H1 (cell line): ENCODE data around the gene RNF182. TPM values are rescaled to one million over a fixed set of nuclear protein-coding genes. Genes with fewer than 3 reads are reported as not detected.

Experiments used
- CTCF ChIA-PET: fragments of 300-600 bp; sonication (Branson Sonifier 250); formaldehyde crosslinking; loops from one replicate; lab custom pipeline; 2021; ENCODE audit not compliant: partially characterized antibody; lab: Charles Lee
- POLR2A ChIA-PET: fragments of 300-600 bp; sonication (Branson Sonifier 250); formaldehyde crosslinking; loops from one replicate; lab custom pipeline; 2021; ENCODE audit warnings: inconsistent platforms; ENCODE audit not compliant: partially characterized antibody; lab: Charles Lee
- DNase-seq, 2 experiments: peaks; one replicate each; pipeline versions ENCODE4 v3.0.0 to v3.0.0-alpha.2; 2010 to 2022; ENCODE audit warnings: low spot score in 2 of 2, low read depth in 1 of 2, mixed read lengths in 1 of 2
- FAIRE-seq: peaks from 2 replicates; lab custom pipeline; 2011; peaks lifted over from hg19 to GRCh38; lab: Jason Lieb, UNC
- H2AFZ ChIP-seq: 2 replicates; pipeline ENCODE4 v1.8.1; 2012; ENCODE audit warnings: low read length, inconsistent platforms
- H2AK5ac ChIP-seq: 2 replicates; pipeline ENCODE4 v1.6.1; 2013; ENCODE audit warnings: low read depth, low read length
- H2BK120ac ChIP-seq: replicated peaks from 2 replicates; pipeline ENCODE3; 2013; ENCODE audit warnings: low read depth, low read length, inconsistent platforms
- H2BK12ac ChIP-seq: 2 replicates; pipeline ENCODE4 v1.6.1; 2013; ENCODE audit warnings: low read depth, low read length
- H2BK15ac ChIP-seq: 2 replicates; pipeline ENCODE4 v1.6.1; 2013; ENCODE audit warnings: low read length
- H2BK20ac ChIP-seq: 2 replicates; pipeline ENCODE4 v1.6.1; 2013; ENCODE audit warnings: low read length
- H2BK5ac ChIP-seq: 2 replicates; pipeline ENCODE4 v1.6.1; 2013; ENCODE audit warnings: low read depth, low read length
- H3K14ac ChIP-seq: 2 replicates; pipeline ENCODE4 v1.6.1; 2013; ENCODE audit warnings: inconsistent platforms; ENCODE audit not compliant: insufficient read length
- H3K18ac ChIP-seq: 2 replicates; pipeline ENCODE4 v1.6.1; 2013; ENCODE audit warnings: low read length; ENCODE audit errors: extremely low read depth
- H3K23ac ChIP-seq: 2 replicates; pipeline ENCODE4 v1.6.1; 2013; ENCODE audit warnings: inconsistent platforms; ENCODE audit not compliant: insufficient read length
- H3K23me2 ChIP-seq: 2 replicates; pipeline ENCODE4 v1.6.1; 2013; ENCODE audit warnings: low read depth, low read length
- H3K27ac ChIP-seq: 2 replicates; pipeline ENCODE4 v1.6.1; 2011; ENCODE audit warnings: low read depth, low read length, inconsistent platforms
- H3K27me3 ChIP-seq, 4 experiments: replicated peaks in 1 of 4; 1 replicate in 1 of 4; 2 replicates in 3 of 4; pipeline versions ENCODE4 v1.6.1 to v1.8.1; 2011 to 2013; ENCODE audit warnings: low read length in 3 of 4, mild to moderate bottlenecking in 3 of 4, inconsistent platforms in 2 of 4, mixed read lengths in 2 of 4, moderate library complexity in 1 of 4; ENCODE audit not compliant: control insufficient read depth in 3 of 4, insufficient read depth in 3 of 4; ENCODE audit errors: extremely low read depth in 1 of 4
- H3K36me3 ChIP-seq, 4 experiments: 2 replicates each; pipeline versions ENCODE4 v1.6.1 to v1.8.1; 2011 to 2013; ENCODE audit warnings: mild to moderate bottlenecking in 4 of 4, low read length in 3 of 4, moderate library complexity in 2 of 4, control low read depth in 1 of 4, inconsistent platforms in 1 of 4; ENCODE audit not compliant: insufficient read depth in 4 of 4, control insufficient read depth in 2 of 4
- H3K4ac ChIP-seq: replicated peaks from 2 replicates; pipeline ENCODE3; 2013; ENCODE audit warnings: low read length, low read depth, mixed read lengths, inconsistent platforms; ENCODE audit not compliant: insufficient read length
- H3K4me1 ChIP-seq, 4 experiments: replicated peaks in 1 of 4; 1 replicate in 1 of 4; 2 replicates in 3 of 4; pipeline versions ENCODE4 v1.6.1 to v1.8.1; 2011 to 2013; ENCODE audit warnings: low read length in 3 of 4, inconsistent platforms in 2 of 4, mixed read lengths in 1 of 4; ENCODE audit not compliant: insufficient read depth in 4 of 4, control insufficient read depth in 3 of 4
- H3K4me2 ChIP-seq, 2 experiments: 2 replicates each; pipeline versions ENCODE4 v1.6.1 to v1.8.1; 2011 to 2013; ENCODE audit warnings: low read depth in 2 of 2, low read length in 2 of 2, control low read depth in 1 of 2, inconsistent platforms in 1 of 2, mild to moderate bottlenecking in 1 of 2; ENCODE audit not compliant: insufficient read depth in 1 of 2
- H3K4me3 ChIP-seq, 4 experiments: fragments of 200-600, 300-600 bp in 1 of 4; sonication (generic), shearing (Covaris generic), sonication (Bioruptor Twin) in 1 of 4; 2 replicates each; pipeline versions ENCODE4 v1.5.1 to v1.8.1; 2011 to 2016; ENCODE audit warnings: low read length in 4 of 4, low read depth in 3 of 4, control low read depth in 2 of 4, inconsistent platforms in 2 of 4, mild to moderate bottlenecking in 2 of 4, mixed read lengths in 1 of 4, moderate library complexity in 1 of 4; ENCODE audit not compliant: insufficient read depth in 2 of 4; ENCODE audit errors: extremely low read depth in 1 of 4
- H3K56ac ChIP-seq: replicated peaks from 2 replicates; pipeline ENCODE3; 2013; ENCODE audit warnings: low read depth, mild to moderate bottlenecking, mixed read lengths, low read length, inconsistent platforms; ENCODE audit not compliant: insufficient read length
- H3K79me1 ChIP-seq: 2 replicates; pipeline ENCODE4 v1.6.1; 2013; ENCODE audit warnings: low read depth, low read length, control low read depth
- H3K79me2 ChIP-seq, 2 experiments: 2 replicates each; pipeline versions ENCODE4 v1.6.1 to v1.8.1; 2012 to 2013; ENCODE audit warnings: low read length in 2 of 2, mild to moderate bottlenecking in 2 of 2, inconsistent platforms in 1 of 2; ENCODE audit not compliant: insufficient read depth in 2 of 2, control insufficient read depth in 1 of 2
- H3K9ac ChIP-seq, 4 experiments: replicated peaks in 1 of 4; 1 replicate in 1 of 4; 2 replicates in 3 of 4; pipeline versions ENCODE4 v1.6.1 to v1.8.1; 2011 to 2013; ENCODE audit warnings: low read depth in 3 of 4, low read length in 3 of 4, control low read depth in 2 of 4, mild to moderate bottlenecking in 2 of 4, moderate library complexity in 2 of 4, inconsistent platforms in 1 of 4; ENCODE audit errors: extremely low read depth in 1 of 4
- H3K9me3 ChIP-seq, 2 experiments: 2 replicates each; pipeline versions ENCODE4 v1.6.1 to v1.8.1; 2012 to 2013; ENCODE audit warnings: mild to moderate bottlenecking in 2 of 2, moderate library complexity in 2 of 2, control low read depth in 1 of 2, inconsistent platforms in 1 of 2, low read depth in 1 of 2, low read length in 1 of 2, mixed read lengths in 1 of 2; ENCODE audit not compliant: insufficient read depth in 2 of 2
- H4K20me1 ChIP-seq, 2 experiments: replicated peaks in 1 of 2; 2 replicates each; pipeline versions ENCODE3 to v1.8.1; 2011 to 2013; ENCODE audit warnings: inconsistent platforms in 2 of 2, low read length in 2 of 2, mild to moderate bottlenecking in 1 of 2; ENCODE audit not compliant: insufficient read depth in 2 of 2, control insufficient read depth in 1 of 2
- H4K5ac ChIP-seq: 2 replicates; pipeline ENCODE4 v1.6.1; 2013; ENCODE audit warnings: low read length, low read depth, mixed read lengths, inconsistent platforms; ENCODE audit not compliant: insufficient read length
- H4K8ac ChIP-seq: 2 replicates; pipeline ENCODE4 v1.8.0; 2013; ENCODE audit warnings: mild to moderate bottlenecking, moderate library complexity, low read length, inconsistent platforms; ENCODE audit not compliant: insufficient read depth; ENCODE audit errors: extremely low read depth
- H4K91ac ChIP-seq: replicated peaks from 2 replicates; pipeline ENCODE3; 2013; ENCODE audit warnings: low read length, mixed read lengths, inconsistent platforms; ENCODE audit not compliant: insufficient read length
- GTF2F1 ChIP-seq: IDR thresholded peaks from 2 replicates; pipeline ENCODE4 v1.6.1; 2012; ENCODE audit warnings: low read depth, low read length, improper control_type of control experiment, borderline replicate concordance
- HDAC2 ChIP-seq, 2 experiments: fragments of 300-600 bp in 1 of 2; sonication (generic) in 1 of 2; IDR thresholded peaks; 2 replicates each; pipeline ENCODE4 v1.6.1; 2011 to 2012; ENCODE audit warnings: low read depth in 2 of 2, low read length in 2 of 2, mild to moderate bottlenecking in 2 of 2, moderate library complexity in 2 of 2, borderline replicate concordance in 1 of 2, inconsistent platforms in 1 of 2
- WGBS, 2 experiments: shearing (Covaris generic) in 1 of 2; methylation state at CpG; one replicate each; pipeline versions ENCODE4 v1.1.6 to v1.1.7; 2013 to 2015; ENCODE audit warnings: low lambda C conversion rate in 2 of 2, mixed read lengths in 2 of 2, inconsistent platforms in 1 of 2, low coverage in 1 of 2, missing lambda C conversion rate in 1 of 2; ENCODE audit not compliant: insufficient replicate concordance in 2 of 2, insufficient coverage in 1 of 2, insufficient read length in 1 of 2; ENCODE audit errors: extremely low coverage in 1 of 2, missing lambda C conversion rate in 1 of 2; 5-methylcytosine and 5-hydroxymethylcytosine counted together
- polyA plus RNA-seq, 7 experiments: library from polyadenylated mRNA; depleted of rRNA in 3 of 7; stranded (reverse) in 5 of 7; unstranded in 2 of 7; fragments of >200 nt in 5 of 7; fragments of 200-250 nt in 2 of 7; gene quantifications; 1 replicate in 5 of 7; 2 replicates in 1 of 7; 4 replicates in 1 of 7; pipeline versions ENCODE4 v1.2.1 to v1.2.3, GENCODE V29; 2011 to 2013; ENCODE audit warnings: missing spikeins in 2 of 7, mixed read lengths in 2 of 7
- total RNA-seq: library from RNA; stranded (reverse); fragmentation: NEBNext Ultra II Directional; extraction: Animal tissue kit (Norgen Biotek cat#: 25700); gene quantifications from 2 replicates; pipeline ENCODE4 v1.2.1, GENCODE V29; 2021

The RNF182 gene
- total and polyA plus RNA-seq, 2 of the 8 experiments (the other 6 are each of a cell fraction or from before 2014, with no cell fraction given), result 6.2 to 10.7 TPM

DNA sequence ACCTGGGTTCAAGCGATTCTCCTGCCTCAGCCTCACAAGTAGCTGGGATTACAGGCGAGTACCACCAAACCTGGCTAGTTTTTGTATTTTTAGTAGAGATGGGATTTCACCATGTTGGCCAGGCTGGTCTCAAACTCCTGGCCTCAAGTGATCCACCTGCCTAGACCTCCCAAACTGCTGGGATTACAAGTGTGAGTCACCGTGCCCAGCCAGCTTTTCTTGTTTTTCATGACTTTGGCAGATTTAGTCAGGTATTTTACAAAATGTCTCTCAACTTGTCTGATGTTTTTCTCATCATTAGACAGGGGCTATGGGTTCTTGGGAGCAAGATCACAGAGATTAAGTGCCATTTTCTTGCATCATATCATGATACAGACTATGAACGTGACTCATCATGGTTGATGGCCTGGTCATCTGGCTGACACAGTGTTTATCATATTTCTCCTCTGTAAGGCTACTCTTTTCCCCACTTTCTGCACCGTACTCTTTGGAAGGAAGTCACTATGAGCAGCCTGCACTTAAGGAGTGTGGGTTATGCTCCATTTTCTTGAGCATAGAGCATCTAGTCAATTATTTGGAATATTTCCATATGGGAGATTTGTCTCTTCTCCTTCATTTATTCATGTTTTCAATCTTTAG is 67.8 kb downstream of the RNF182 start:
- ChIA-PET POLR2A (no interaction called here), CTCF (interaction anchor here (0.8 kb wide), 1 partner anchor 47 kb away, joined by 3 read pairs; no protein-coding TSS in a partner anchor)
- no peak overlapping the region for H4K91ac ChIP-seq
- H4K20me1 ChIP-seq, result no peaks in the 10 kb centered on the region
- H2BK20ac ChIP-seq, result no peak overlapping the region
- H3K4ac ChIP-seq, result no peak overlapping the region
- no peak overlapping the region for H2BK12ac ChIP-seq
- H3K23ac ChIP-seq, result no peak overlapping the region
- no peak overlapping the region for H3K4me2 ChIP-seq
- no peak overlapping the region for H2AFZ ChIP-seq
- no peaks in the 10 kb centered on the region for H3K36me3 ChIP-seq
- no peak overlapping the region for H4K8ac ChIP-seq
- H2AK5ac ChIP-seq, result no peak overlapping the region
- H2BK15ac ChIP-seq, result no peak overlapping the region
- H3K18ac ChIP-seq, result no peak overlapping the region
- H2BK120ac ChIP-seq, result no peak overlapping the region
- no peak overlapping the region for H3K9ac ChIP-seq
- 95% methylated on average over 5 of the region's 5 CpGs; no CpG with 5 or more reads in 1 of the 2 experiments for WGBS, 2 experiments
- H3K4me3 ChIP-seq, result no peak overlapping the region
- no peaks in the 10 kb centered on the region for H3K79me1 ChIP-seq
- no peak overlapping the region for H3K56ac ChIP-seq
- H3K23me2 ChIP-seq, result no peaks in the 10 kb centered on the region
- no peaks in the 10 kb centered on the region for H3K9me3 ChIP-seq
- no peak overlapping the region for H3K27ac ChIP-seq
- FAIRE-seq, result no peak
- H3K79me2 ChIP-seq, result no peaks in the 10 kb centered on the region
- DNase-seq, result no peak
- 0 out of 7 replicates have a peak, but pooled peaks cover 0 to 2% (median 0%) of the 10 kb centered on the region in 4 experiments for H3K4me1 ChIP-seq
- H4K5ac ChIP-seq, result no peak overlapping the region
- H3K14ac ChIP-seq, result no peak overlapping the region
- no peaks in the 10 kb centered on the region for H3K27me3 ChIP-seq
- H2BK5ac ChIP-seq, result no peak overlapping the region
- TF ChIP-seq HDAC2 (IDR thresholded peaks at IDR 0.05; ENCODE audit: borderline replicate concordance in 1 of 2, low read depth in 2 of 2, low read length in 2 of 2) (no peak), GTF2F1 (no peak)
